Body of pancreas (tissue), 4 donors: ENCODE data around the gene LMX1B.

Source experiments
- CTCF ChIP-seq, 7 experiments: fragments of 450-650 bp in 4 of 7; fragments of 200-600 bp in 3 of 7; sonication (generic) in 3 of 7; IDR thresholded peaks; one replicate each; pipeline ENCODE4 v1.5.1; 2016 to 2019; ENCODE audit warnings: antibody characterized with exemption in 7 of 7
- POLR2A ChIP-seq, 3 donors: fragments of 450-650 bp; IDR thresholded peaks; one replicate each; pipeline ENCODE4 v1.6.1; 2016; ENCODE audit warnings: antibody characterized with exemption in 3 of 3, mild to moderate bottlenecking in 2 of 3

GRCh38 chr9:126671381-126671831 is 57.7 kb downstream of the LMX1B start:
- no peak for TF ChIP-seq POLR2A (IDR thresholded peaks at IDR 0.05)
- no peak for TF ChIP-seq CTCF (IDR thresholded peaks at IDR 0.05)
